RWPE2 (cell line): ENCODE data around the gene ZKSCAN4.

Experiments
- ATAC-seq: fragments of 200-7000 bp; cut with Tn5 transposase; 3 replicates; pipeline ENCODE4 v1.9.1; 2021; ENCODE audit warnings: low read depth
- DNase-seq: peaks from one replicate; pipeline ENCODE4 v3.0.0-alpha.2; 2020; ENCODE audit warnings: low spot score
- H3K27ac ChIP-seq: fragments of 450-650 bp; 2 replicates; pipeline ENCODE4 v1.5.1; 2017; ENCODE audit warnings: mild to moderate bottlenecking; ENCODE audit not compliant: poor library complexity, severe bottlenecking
- H3K27me3 ChIP-seq: fragments of 250-450 bp; sonication (Bioruptor Pico); 2 replicates; pipeline ENCODE4 v1.5.1; 2021; ENCODE audit warnings: mild to moderate bottlenecking, moderate library complexity; ENCODE audit not compliant: insufficient read depth, poor library complexity, severe bottlenecking
- H3K36me3 ChIP-seq: fragments of 250-450 bp; sonication (Bioruptor Pico); 2 replicates; pipeline ENCODE4 v1.5.1; 2020; ENCODE audit warnings: low read depth, mild to moderate bottlenecking, moderate library complexity
- H3K4me1 ChIP-seq: fragments of 250-450 bp; sonication (Bioruptor Pico); 2 replicates; pipeline ENCODE4 v1.5.1; 2021; ENCODE audit warnings: mild to moderate bottlenecking, moderate library complexity; ENCODE audit not compliant: insufficient read depth, poor library complexity, severe bottlenecking
- H3K4me3 ChIP-seq: fragments of 250-450 bp; sonication (Bioruptor Pico); 2 replicates; pipeline ENCODE4 v1.5.1; 2021; ENCODE audit warnings: mild to moderate bottlenecking, moderate library complexity; ENCODE audit not compliant: severe bottlenecking
- H3K9me3 ChIP-seq: fragments of 250-450 bp; sonication (Bioruptor Pico); 2 replicates; pipeline ENCODE4 v1.5.1; 2021; ENCODE audit warnings: mild to moderate bottlenecking, moderate library complexity; ENCODE audit not compliant: severe bottlenecking
- CTCF ChIP-seq: fragments of 450-650 bp; IDR thresholded peaks from one replicate; pipeline ENCODE4 v1.5.1; 2017; ENCODE audit warnings: mild to moderate bottlenecking, moderate library complexity; ENCODE audit not compliant: poor library complexity, severe bottlenecking

ZKSCAN4 gene

GRCh38 chr6:28218312-28219248, 33.5 kb downstream of the ZKSCAN4 start:
- DNase-seq (no peak), ATAC-seq (peak; percentile 80)
- H3K27me3 ChIP-seq: no peaks in the 10 kb centered on the region
- H3K36me3 ChIP-seq: no peaks in the 10 kb centered on the region
- no peak for TF ChIP-seq CTCF
- peak overlapping the region; percentile 34 for H3K27ac ChIP-seq
- no peaks in the 10 kb centered on the region for H3K9me3 ChIP-seq
- H3K4me1 ChIP-seq: peaks cover 3% of the 10 kb centered on the region
- H3K4me3 ChIP-seq: peak overlapping the region; percentile 40

GRCh38 chr6:28217890-28218289, 34.2 kb downstream of the ZKSCAN4 start:
- Histone ChIP-seq H3K9me3 (no peaks in the 10 kb centered on the region), H3K4me1 (peaks cover 9% of the 10 kb centered on the region), H3K27me3 (no peaks in the 10 kb centered on the region), H3K4me3 (peak overlapping the region; percentile 40), H3K36me3 (no peaks in the 10 kb centered on the region), H3K27ac (no peak overlapping the region)
- TF ChIP-seq CTCF: no peak
- ATAC-seq (no peak), DNase-seq (no peak)

GRCh38 chr6:28215425-28215824, 36.6 kb downstream of the ZKSCAN4 start:
- DNase-seq (no peak), ATAC-seq (no peak)
- Histone ChIP-seq H3K4me1 (peaks cover 9% of the 10 kb centered on the region), H3K4me3 (no peak overlapping the region), H3K9me3 (no peaks in the 10 kb centered on the region), H3K36me3 (no peaks in the 10 kb centered on the region), H3K27me3 (no peaks in the 10 kb centered on the region), H3K27ac (no peak overlapping the region)
- no peak for TF ChIP-seq CTCF

- Histone ChIP-seq H3K4me1 (peaks cover 14% of the 10 kb centered on the region), H3K9me3 (no peaks in the 10 kb centered on the region), H3K27me3 (no peaks in the 10 kb centered on the region), H3K36me3 (no peaks in the 10 kb centered on the region), H3K27ac (no peak overlapping the region), H3K4me3 (peak overlapping the region; percentile 33)
- no peak for DNase-seq
- TF ChIP-seq CTCF: no peak
- ATAC-seq: no peak
Measured at GRCh38 chr6:28213213-28213523, 38.9 kb downstream of the ZKSCAN4 start.
